PFSK-1 (cell line): ENCODE data around the gene ZSCAN18.

ENCODE experiments used
- FOXP2 ChIP-seq: optimal IDR thresholded peaks from 2 replicates; pipeline ENCODE3; 2011; ENCODE audit warnings: borderline replicate concordance, control low read depth, inconsistent platforms; ENCODE audit not compliant: insufficient read depth; ENCODE audit errors: extremely low read length, extremely low read depth
- POLR2AphosphoS5 ChIP-seq: IDR thresholded peaks from 2 replicates; pipeline ENCODE4 v1.6.1; 2012; ENCODE audit warnings: low read depth, mild to moderate bottlenecking, control low read depth, low read length, moderate library complexity
- SIN3A ChIP-seq: IDR thresholded peaks from 2 replicates; pipeline ENCODE4 v1.6.1; 2012; ENCODE audit warnings: mild to moderate bottlenecking, low read length, moderate library complexity, borderline replicate concordance; ENCODE audit not compliant: insufficient read depth
- TAF1 ChIP-seq: IDR thresholded peaks from 2 replicates; pipeline ENCODE4 v1.6.1; 2012; ENCODE audit warnings: low read length, control low read depth, borderline replicate concordance; ENCODE audit not compliant: insufficient read depth
- TF ChIP-seq, protein P1 (sequence below), 2 experiments: IDR thresholded peaks; 2 replicates each; pipeline versions ENCODE4 v1.6.1 to v1.8.0; 2011 to 2012; ENCODE audit warnings: low read depth in 2 of 2, low read length in 2 of 2, control low read depth in 1 of 2, inconsistent platforms in 1 of 2, mild to moderate bottlenecking in 1 of 2, moderate library complexity in 1 of 2; ENCODE audit not compliant: insufficient read depth in 1 of 2

DNA sequence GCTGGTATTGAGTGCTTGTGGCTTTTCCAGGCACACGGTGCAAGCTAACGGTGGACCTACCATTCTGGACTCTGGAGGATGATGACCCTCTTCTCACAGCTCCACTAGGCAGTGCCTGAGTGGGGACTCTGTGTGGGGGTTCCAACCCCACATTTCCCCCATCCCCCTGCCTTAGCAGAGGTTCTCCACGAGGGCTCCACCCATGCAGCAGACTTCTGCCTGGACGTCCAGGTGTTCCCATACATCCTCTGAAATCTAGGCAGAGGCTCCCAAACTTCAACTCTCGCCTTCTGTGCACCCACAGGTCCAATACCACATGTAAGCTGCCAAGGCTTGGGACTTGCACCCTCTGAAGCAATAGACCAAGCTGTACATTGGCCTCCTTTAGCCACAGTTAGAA is 25.3 kb upstream of the ZSCAN18 start:
- no peak for TF ChIP-seq POLR2AphosphoS5
- TF ChIP-seq, protein P1, sequence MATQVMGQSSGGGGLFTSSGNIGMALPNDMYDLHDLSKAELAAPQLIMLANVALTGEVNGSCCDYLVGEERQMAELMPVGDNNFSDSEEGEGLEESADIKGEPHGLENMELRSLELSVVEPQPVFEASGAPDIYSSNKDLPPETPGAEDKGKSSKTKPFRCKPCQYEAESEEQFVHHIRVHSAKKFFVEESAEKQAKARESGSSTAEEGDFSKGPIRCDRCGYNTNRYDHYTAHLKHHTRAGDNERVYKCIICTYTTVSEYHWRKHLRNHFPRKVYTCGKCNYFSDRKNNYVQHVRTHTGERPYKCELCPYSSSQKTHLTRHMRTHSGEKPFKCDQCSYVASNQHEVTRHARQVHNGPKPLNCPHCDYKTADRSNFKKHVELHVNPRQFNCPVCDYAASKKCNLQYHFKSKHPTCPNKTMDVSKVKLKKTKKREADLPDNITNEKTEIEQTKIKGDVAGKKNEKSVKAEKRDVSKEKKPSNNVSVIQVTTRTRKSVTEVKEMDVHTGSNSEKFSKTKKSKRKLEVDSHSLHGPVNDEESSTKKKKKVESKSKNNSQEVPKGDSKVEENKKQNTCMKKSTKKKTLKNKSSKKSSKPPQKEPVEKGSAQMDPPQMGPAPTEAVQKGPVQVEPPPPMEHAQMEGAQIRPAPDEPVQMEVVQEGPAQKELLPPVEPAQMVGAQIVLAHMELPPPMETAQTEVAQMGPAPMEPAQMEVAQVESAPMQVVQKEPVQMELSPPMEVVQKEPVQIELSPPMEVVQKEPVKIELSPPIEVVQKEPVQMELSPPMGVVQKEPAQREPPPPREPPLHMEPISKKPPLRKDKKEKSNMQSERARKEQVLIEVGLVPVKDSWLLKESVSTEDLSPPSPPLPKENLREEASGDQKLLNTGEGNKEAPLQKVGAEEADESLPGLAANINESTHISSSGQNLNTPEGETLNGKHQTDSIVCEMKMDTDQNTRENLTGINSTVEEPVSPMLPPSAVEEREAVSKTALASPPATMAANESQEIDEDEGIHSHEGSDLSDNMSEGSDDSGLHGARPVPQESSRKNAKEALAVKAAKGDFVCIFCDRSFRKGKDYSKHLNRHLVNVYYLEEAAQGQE (IDR thresholded peaks at IDR 0.05; ENCODE audit: insufficient read depth in 1 of 2, low read depth in 2 of 2, low read length in 2 of 2), result no peak
- TF ChIP-seq TAF1, result no peak
- no peak for TF ChIP-seq SIN3A
- no peak for TF ChIP-seq FOXP2
